ENCODE measurements around the gene ANTXRL.
"Not testable (repeated sequence)": the region's sequence is repeated elsewhere in the genome, so short reads cannot be mapped to it uniquely, and the experiment has no call there.

Gene ANTXRL

GRCh38 chr10:46264336-46264735, 22.5 kb upstream of the ANTXRL start:
- no peak for DNase-seq
- H3K27me3 Mint-ChIP-seq (ENCODE audit: low read depth, poor library complexity) = no peaks in the 10 kb centered on the region
- H3K9me3 Mint-ChIP-seq = no peaks in the 10 kb centered on the region
- no peak overlapping the region for H3K4me3 Mint-ChIP-seq
- peaks cover under 1% of the 10 kb centered on the region for H3K4me1 Mint-ChIP-seq
- TF ChIP-seq, protein P1, sequence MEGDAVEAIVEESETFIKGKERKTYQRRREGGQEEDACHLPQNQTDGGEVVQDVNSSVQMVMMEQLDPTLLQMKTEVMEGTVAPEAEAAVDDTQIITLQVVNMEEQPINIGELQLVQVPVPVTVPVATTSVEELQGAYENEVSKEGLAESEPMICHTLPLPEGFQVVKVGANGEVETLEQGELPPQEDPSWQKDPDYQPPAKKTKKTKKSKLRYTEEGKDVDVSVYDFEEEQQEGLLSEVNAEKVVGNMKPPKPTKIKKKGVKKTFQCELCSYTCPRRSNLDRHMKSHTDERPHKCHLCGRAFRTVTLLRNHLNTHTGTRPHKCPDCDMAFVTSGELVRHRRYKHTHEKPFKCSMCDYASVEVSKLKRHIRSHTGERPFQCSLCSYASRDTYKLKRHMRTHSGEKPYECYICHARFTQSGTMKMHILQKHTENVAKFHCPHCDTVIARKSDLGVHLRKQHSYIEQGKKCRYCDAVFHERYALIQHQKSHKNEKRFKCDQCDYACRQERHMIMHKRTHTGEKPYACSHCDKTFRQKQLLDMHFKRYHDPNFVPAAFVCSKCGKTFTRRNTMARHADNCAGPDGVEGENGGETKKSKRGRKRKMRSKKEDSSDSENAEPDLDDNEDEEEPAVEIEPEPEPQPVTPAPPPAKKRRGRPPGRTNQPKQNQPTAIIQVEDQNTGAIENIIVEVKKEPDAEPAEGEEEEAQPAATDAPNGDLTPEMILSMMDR (IDR thresholded peaks at IDR 0.05) = no peak
- no peaks in the 10 kb centered on the region for H3K36me3 Mint-ChIP-seq (ENCODE audit: low read depth)
- H3K27ac Mint-ChIP-seq = no peak overlapping the region

DNA sequence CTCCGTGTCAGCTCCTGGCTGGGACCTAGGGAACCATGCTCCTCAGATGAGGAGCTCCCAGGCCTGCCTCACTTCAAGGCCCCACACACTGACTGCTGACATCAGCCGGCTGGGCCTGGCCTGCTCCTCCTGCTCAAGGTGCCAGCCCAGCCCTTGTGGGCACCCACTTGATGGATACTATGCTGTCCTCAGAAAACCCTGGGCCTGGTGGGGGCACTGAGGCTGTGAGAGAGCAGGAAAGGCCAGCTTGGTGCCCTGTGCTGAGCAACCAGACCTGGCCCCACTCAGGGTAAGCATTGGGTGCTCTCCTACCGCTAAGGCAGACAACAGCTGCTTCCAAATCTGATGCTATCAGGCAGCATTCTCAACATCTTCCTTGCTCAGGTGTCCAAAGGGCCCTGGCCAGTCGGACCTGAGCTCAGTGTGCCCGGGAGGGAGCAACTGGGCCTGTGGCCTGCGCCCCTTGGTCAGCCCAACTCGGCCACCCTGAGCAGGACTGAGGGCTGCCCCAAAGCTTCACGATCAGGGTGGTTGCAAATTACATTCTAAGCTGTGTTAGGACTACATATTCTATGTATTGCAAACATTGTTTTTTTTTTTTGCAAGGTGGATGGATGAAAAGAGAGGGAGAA, 21.9 kb upstream of the ANTXRL start:
- H3K27ac Mint-ChIP-seq = no peak overlapping the region
- TF ChIP-seq, protein P1 (IDR thresholded peaks at IDR 0.05) = no peak
- H3K27me3 Mint-ChIP-seq (ENCODE audit: low read depth, poor library complexity) = no peaks in the 10 kb centered on the region
- no peaks in the 10 kb centered on the region for H3K36me3 Mint-ChIP-seq (ENCODE audit: low read depth)
- DNase-seq = no peak
- H3K4me1 Mint-ChIP-seq = peaks cover 5% of the 10 kb centered on the region
- H3K4me3 Mint-ChIP-seq = no peak overlapping the region
- H3K9me3 Mint-ChIP-seq = no peaks in the 10 kb centered on the region

GRCh38 chr10:46265566-46266305, 21.1 kb upstream of the ANTXRL start:
- not testable (repeated sequence) for H3K4me3 Mint-ChIP-seq, H3K9me3 Mint-ChIP-seq, H3K4me1 Mint-ChIP-seq

GRCh38 chr10:46266306-46266985, 20.4 kb upstream of the ANTXRL start:
- DNase-seq = no peak
- H3K4me3 Mint-ChIP-seq = no peak overlapping the region
- H3K27ac Mint-ChIP-seq = no peak overlapping the region
- H3K4me1 Mint-ChIP-seq = peaks cover 5% of the 10 kb centered on the region
- TF ChIP-seq, protein P1 (IDR thresholded peaks at IDR 0.05) = no peak
- H3K36me3 Mint-ChIP-seq (ENCODE audit: low read depth) = no peaks in the 10 kb centered on the region
- no peaks in the 10 kb centered on the region for H3K27me3 Mint-ChIP-seq (ENCODE audit: low read depth, poor library complexity)
- no peaks in the 10 kb centered on the region for H3K9me3 Mint-ChIP-seq

More at GRCh38 chr10:46265566-46266305, 21.1 kb upstream of the ANTXRL start:
- not testable (repeated sequence) for DNase-seq; H3K27me3 Mint-ChIP-seq (ENCODE audit: low read depth, poor library complexity); H3K36me3 Mint-ChIP-seq (ENCODE audit: low read depth); H3K27ac Mint-ChIP-seq

GRCh38 chr10:46267132-46267985, 19.4 kb upstream of the ANTXRL start:
- no peak for DNase-seq
- Mint-ChIP-seq H3K9me3 (no peaks in the 10 kb centered on the region), H3K4me1 (peaks cover 5% of the 10 kb centered on the region), H3K4me3 (no peak overlapping the region), H3K36me3 (ENCODE audit: low read depth) (no peaks in the 10 kb centered on the region), H3K27ac (no peak overlapping the region), H3K27me3 (ENCODE audit: low read depth, poor library complexity) (no peaks in the 10 kb centered on the region)
- TF ChIP-seq, protein P1 (IDR thresholded peaks at IDR 0.05) = no peak

Data from nephron progenitor cell (in vitro differentiated cells).